ENCODE results near the gene ABLIM2.

ABLIM2 gene

DNA sequence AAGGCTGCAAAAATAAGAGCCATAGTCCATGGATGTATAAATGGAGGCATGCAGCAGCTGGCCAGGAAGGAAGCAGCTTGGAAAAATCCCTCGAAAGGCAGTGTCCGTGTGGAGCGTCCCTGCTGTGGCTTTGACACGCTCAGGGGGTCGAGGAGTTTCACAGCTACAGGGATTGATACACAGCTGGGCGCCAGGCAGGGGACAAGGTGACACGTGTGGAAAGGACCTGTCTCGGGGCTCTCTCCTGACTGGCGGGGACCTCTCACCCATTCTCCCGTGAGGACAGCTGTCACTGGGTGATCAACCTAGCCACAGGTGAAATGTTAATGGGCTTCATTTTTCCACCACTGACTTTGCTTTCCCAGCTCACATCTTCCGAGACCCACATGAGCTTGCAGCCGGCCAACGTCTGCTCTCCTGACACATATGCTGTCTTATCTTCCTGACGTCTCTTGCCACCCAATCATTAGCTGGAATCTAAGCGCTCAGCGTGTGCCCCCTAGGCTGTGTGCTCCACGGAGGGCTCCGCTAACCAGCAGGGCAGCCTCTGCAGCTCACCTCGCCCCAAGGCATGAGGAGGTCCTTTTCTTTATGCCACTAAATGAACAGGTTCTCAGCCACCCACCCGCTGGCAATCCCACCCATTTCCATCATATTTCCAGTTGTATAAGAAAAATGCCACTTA, 129.6 kb downstream of the ABLIM2 start:
- DNase-seq (ENCODE audit: low read depth, low spot score) = no peak

- DNase-seq (ENCODE audit: low read depth, low spot score) = no peak
These were observed 130.2 kb downstream of the ABLIM2 start for GRCh38 chr4:8028368-8028767.

DNA sequence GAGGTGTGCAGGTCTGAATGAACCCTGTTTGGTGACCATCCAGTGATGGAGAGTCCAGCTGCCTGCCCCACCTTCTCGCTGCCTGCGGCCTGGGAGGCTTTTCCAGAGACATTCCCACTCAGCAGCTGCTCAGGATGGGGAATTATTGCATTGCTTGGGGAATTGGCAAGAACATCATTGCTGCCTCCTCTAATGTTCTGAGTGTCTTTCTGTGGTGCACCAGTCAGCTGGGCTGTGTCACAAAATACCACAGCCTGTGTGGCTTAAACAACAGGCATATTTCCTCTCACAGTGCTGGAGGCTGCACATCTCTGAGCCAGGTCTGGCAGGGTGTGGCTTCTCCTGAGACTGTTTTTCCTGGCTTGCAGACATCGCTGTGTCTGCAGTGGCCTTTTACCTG, 132.2 kb downstream of the ABLIM2 start:
- DNase-seq (ENCODE audit: low read depth, low spot score) = no peak

- DNase-seq (ENCODE audit: low read depth, low spot score) = no peak
These were observed 132.9 kb downstream of the ABLIM2 start for GRCh38 chr4:8025668-8026067.

DNA sequence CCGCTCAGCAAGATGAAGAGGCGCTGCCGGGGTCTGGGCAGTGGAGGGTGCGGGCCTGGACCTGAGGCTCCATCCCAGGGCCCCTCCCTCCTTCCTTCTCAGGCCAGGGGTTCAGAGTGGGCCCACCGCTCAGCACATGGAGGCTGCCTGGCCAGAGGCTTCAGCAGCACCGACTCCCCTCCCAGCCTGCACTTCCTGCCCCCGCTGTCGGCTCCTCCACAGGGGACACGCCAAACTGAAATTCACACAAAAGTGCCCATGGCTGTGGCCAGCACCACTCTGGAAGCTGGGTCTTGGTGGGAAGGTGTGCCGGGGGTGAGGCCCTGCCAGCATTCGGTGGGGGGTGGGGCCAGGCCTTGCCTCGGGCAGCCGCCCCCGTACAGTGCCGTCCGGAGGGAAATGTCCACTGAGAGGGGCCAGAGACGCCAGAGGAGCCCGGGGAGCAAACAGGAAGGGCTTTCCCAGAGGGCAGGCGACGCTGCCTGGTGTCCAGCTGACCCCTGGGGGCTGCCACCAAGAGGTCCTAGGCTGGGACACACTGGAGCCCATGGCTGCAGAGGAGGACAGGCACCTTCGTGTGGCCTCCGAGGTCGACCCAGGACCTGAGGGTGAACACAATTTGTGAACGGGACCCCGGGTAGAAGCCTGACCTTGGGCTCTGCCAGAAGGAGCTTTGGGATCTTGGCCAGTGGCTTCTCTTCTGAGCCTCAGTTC, 134.4 kb downstream of the ABLIM2 start:
- no peak for DNase-seq (ENCODE audit: low read depth, low spot score)

DNA sequence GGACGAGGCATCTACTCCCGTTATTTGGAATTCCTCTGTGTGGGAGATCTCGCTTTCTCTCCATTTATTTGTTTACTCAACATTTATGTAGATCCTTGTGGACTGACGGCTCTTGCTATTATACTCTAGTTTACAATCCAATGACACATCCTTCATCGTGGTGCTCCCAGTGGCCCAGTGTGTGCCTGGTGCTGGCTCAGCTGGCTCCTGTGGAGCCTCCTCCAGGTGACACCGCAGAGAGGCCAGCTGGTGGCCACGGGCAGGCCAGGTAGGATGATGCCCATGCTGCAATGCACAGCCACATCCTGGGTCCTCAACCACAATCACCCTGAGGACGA, 134.9 kb downstream of the ABLIM2 start:
- DNase-seq (ENCODE audit: low read depth, low spot score) = no peak

DNA sequence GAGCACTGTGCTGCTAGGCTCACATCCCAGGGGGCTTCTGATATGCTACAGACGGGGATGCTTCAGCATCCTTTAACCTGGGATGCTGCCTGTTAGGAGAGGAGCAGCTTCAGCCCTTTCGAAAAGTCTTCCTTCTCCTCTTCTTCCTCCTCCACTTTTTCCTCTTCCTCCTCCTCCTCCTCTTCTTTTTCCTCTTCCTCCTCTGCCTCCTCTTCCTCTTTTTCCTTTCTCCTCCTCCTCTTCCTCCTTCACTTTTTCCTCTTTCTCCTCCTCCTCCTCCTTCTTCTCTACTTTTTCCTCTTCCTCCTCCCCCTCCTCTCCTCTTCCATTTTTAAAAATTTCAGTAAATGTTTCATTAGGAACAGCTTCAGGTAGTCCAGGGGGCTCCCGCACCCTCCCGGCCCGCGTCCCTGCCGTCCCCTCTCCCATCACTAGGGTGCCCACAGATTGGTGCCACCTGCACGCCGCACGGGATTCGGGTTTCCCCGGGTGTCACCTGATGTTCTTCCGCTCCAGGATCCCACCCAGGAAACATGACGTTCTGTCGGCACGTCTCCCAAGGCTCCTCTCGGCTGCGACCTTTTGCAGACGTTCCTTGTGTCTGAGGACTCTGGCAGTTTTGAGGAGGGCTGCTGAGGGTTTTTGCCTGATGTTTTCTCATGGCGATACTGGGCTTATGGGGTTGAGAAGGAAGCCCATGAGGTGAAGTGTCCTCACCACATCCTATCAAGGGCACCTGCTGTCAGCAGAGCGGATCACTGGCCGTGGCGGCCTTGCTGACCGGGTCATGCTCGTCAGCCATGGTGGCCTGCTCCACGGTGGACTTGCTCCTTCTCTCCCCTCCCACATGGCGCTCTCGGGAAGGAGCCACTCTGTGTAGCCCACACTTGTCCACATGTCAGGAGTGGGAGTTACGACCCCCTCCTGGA, 135.6 kb downstream of the ABLIM2 start:
- DNase-seq (ENCODE audit: low read depth, low spot score) = no peak

DNA sequence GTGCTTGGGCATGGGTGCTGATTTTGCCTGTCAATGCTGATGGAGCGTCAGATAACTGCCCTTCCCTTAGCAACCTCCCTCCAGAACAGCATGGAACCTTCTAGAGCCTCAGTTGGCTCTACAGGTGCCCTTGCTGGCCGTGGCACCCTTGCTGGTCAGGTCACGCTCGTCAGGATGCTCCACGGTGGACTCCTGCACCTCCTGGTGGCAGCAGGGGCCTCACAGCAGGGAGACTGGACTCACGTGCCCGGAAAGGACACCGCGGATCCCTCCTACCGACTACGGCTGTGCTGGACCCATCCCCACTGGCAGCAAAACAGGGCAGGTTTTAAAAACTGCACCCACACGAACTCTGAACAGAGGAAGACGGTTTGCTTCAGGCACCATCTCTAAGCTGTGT, 136.8 kb downstream of the ABLIM2 start:
- no peak for DNase-seq (ENCODE audit: low read depth, low spot score)

- DNase-seq (ENCODE audit: low read depth, low spot score) = no peak
These were observed 138.9 kb downstream of the ABLIM2 start for GRCh38 chr4:8019396-8020365.

- DNase-seq (ENCODE audit: low read depth, low spot score) = no peak
These were observed 142.1 kb downstream of the ABLIM2 start for GRCh38 chr4:8016527-8016926.

DNA sequence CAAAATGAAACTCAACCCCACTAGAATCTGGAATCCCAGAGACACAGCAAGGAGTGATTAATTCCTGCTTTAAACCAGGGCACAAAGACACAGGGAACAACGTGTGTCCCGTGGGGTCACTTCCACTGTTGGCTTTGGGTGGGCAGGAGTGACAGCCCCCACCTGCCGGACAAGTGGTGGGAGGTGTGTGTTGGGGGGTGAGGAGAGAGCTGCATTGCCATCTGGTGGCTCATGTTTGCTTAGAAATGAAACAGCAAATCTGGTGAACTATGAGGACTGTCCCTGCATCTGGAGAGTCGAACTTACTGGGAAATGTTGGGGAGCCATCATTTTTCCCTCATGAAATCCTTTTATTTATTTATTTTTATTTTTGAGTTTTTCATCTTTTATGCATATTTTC, 143.1 kb downstream of the ABLIM2 start:
- no peak for DNase-seq (ENCODE audit: low read depth, low spot score)

GRCh38 chr4:8013976-8014726, 144.5 kb downstream of the ABLIM2 start:
- DNase-seq (ENCODE audit: low read depth, low spot score) = no peak

DNA sequence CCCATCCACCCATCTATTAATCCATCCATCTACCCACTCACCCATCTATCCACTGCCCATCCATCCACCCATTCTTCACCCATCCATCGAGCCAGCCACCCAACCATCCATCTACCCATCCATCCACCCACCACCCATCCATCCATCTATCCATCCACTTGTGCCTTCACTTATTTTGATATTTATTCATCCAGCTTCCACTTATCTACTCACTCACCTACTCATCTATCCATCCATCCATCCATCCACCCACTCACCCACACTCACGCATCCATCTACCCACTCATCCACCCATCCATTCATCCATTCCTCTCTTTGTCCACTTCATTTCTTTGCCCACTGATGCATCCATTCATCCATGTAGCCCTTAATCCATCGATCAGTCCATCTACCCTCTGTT, 146.1 kb downstream of the ABLIM2 start:
- no peak for DNase-seq (ENCODE audit: low read depth, low spot score)

- DNase-seq (ENCODE audit: low read depth, low spot score) = no peak
These were observed 148.0 kb downstream of the ABLIM2 start for GRCh38 chr4:8010618-8011017.

DNA sequence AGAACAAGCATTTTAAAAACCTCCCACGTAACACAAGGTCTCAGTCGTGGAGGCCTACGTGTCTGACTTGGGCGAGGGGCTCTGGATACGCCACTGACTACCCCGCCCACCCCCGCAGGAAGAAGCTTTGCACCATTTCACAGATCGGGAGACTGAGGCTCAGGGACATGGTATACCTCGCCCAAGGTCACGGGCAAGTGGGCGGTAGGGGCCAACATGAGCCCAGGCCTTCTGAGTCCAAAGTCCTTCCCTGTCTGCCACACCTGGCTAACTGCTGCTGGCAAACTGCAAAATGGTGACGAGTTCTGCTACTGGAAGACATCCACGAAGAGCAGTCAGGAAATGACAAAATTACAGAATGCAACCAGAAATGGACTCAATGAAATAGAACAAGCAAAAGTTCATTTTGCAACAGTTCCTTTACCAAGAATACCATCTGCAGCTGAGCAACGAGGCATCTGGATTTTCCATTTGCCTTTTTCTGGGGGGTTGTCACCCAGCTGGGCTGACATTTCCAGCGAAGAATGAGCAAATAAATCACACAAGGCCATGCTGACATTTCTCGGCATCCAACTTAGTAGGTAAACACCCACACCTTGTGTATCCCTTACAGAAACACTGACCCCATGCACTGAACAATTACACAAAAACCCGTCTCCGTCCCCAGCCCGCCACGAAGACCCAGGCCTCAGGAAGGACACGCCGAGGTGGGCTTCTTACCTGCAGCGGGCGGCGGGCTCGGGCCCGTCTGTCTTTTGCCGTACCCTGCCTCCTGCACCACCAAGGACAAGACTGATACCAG, 148.7 kb downstream of the ABLIM2 start:
- no peak for DNase-seq (ENCODE audit: low read depth, low spot score)

DNA sequence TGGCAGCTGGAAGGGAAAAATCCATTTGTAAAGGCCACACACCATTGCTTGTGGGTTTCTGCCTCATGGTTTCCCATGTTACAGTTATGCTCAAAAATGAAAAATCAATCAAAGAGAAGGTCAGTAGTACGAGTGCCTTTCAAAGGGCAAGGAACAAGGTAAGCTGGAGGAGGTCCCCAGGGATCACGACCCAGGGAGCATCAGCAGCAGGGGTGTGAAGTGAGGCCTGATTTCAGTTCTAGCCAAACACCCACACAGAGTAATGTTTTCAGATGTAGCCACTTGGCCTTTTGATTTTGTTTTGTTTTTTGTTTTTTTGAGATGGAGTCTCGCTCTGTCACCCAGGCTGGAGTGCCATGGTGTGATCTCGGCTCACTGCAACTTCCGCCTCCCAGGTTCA, 149.5 kb downstream of the ABLIM2 start:
- DNase-seq (ENCODE audit: low read depth, low spot score) = no peak

GRCh38 chr4:8008391-8008790, 150.2 kb downstream of the ABLIM2 start:
- DNase-seq (ENCODE audit: low read depth, low spot score) = no peak

DNA sequence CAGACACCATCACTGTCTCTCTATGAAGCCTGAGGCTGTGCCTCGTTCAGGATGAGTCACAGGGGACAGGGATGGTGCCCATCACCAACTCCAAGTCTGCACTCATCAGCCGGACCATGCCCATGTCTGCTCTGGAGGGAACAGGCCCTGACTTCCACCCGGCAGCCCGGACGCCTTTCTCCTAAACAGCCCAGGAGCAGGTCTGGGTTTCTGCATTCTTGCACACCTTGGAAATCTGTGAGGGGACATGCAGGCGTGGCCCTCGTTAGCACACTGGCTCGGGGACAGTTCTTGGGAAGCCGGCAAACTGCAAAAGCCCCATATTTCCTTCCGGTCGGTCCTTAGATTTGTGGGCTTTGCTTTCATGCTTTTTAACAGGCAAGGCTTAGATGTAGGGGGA, 151.0 kb downstream of the ABLIM2 start:
- no peak for DNase-seq (ENCODE audit: low read depth, low spot score)

DNA sequence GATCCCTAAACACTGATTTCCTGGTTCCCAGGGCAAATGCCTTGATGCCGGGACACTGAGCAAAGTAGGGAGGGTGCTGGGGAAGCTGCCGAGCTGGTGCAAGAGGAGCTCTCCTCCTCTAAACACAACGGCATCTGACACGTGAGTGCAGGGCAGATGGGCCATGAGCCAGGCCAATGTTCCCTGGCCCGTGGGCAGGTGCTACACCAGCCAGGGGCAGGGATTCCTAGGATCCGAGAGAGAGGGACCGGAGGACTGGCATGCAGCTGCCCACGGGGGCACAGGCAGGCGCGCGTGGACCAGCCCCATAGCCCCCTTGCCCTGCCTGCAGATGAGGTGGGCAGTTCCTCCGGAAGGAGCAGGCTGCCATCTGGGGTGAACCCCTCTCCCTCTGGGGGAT, 152.1 kb downstream of the ABLIM2 start:
- DNase-seq (ENCODE audit: low read depth, low spot score) = no peak

DNA sequence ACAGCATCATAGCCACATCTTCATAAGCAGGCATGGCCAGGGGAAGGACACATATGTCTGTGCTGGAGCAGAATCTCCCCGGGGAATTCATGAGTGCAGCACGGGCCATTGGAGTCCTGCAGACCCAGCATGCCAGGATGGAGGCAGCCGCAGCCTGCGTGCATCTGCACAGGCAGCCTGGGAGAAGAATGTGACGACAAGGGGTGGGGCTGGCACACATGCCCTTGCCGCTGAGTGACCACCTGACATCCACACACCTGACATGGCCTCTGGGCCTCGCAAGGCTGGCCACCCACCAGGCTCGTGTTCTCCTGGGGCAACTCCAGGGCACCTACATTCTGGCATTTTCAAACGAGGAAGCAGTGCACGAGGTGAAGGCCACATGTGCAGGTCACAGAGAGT, 152.8 kb downstream of the ABLIM2 start:
- DNase-seq (ENCODE audit: low read depth, low spot score) = no peak
